Measurements from ENCODE around the gene NKAIN2.

Gene NKAIN2

GRCh38 chr6:124822721-124823120 lies 1019.1 kb downstream of the NKAIN2 start:
- Histone ChIP-seq H3K27ac (ENCODE audit: low read depth, low read length) (no peak overlapping the region), H2AFZ (ENCODE audit: low read length, unreplicated experiment) (no peak overlapping the region), H3K36me3 (ENCODE audit: insufficient read depth, low read length) (no peaks in the 10 kb centered on the region), H3K4me3 (ENCODE audit: low read depth, low read length) (no peak overlapping the region), H3K79me2 (ENCODE audit: control insufficient read depth, insufficient read depth, low read length, unreplicated experiment) (no peaks in the 10 kb centered on the region), H3K4me1 (ENCODE audit: control insufficient read depth, insufficient read depth, low read length, unreplicated experiment) (no peaks in the 10 kb centered on the region), H3K27me3 (ENCODE audit: insufficient read depth, low read length) (no peaks in the 10 kb centered on the region)

- H3K36me3 ChIP-seq (ENCODE audit: insufficient read depth, low read length): no peaks in the 10 kb centered on the region
- no peak overlapping the region for H3K4me3 ChIP-seq (ENCODE audit: low read depth, low read length)
- no peak overlapping the region for H3K27ac ChIP-seq (ENCODE audit: low read depth, low read length)
- H3K79me2 ChIP-seq (ENCODE audit: control insufficient read depth, insufficient read depth, low read length, unreplicated experiment): no peaks in the 10 kb centered on the region
- no peaks in the 10 kb centered on the region for H3K4me1 ChIP-seq (ENCODE audit: control insufficient read depth, insufficient read depth, low read length, unreplicated experiment)
- H2AFZ ChIP-seq (ENCODE audit: low read length, unreplicated experiment): no peak overlapping the region
- no peaks in the 10 kb centered on the region for H3K27me3 ChIP-seq (ENCODE audit: insufficient read depth, low read length)
Measured at GRCh38 chr6:124823240-124824111, 1019.8 kb downstream of the NKAIN2 start.

GRCh38 chr6:124825564-124825963 lies 1021.9 kb downstream of the NKAIN2 start:
- no peak overlapping the region for H3K4me3 ChIP-seq (ENCODE audit: low read depth, low read length)

DNA sequence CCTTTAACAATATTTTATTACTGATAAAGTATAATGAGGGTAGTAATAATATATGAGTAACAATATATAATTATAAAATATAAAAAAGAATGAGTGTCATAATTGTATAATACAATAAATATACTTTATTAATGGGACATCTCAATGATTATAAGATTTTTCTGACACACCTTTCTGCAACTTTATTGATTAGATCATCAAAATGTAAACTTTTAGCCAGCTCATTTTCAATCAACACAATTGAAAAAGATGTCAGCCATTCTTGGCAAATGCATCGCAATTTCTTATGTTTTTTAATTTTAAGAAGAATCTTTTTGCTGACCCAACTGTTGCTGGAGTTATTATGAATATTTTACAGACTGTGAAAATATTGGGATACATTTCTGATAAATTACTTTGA lies 1026.2 kb downstream of the NKAIN2 start:
- Histone ChIP-seq H2AFZ (ENCODE audit: low read length, unreplicated experiment) (no peak overlapping the region), H3K27me3 (ENCODE audit: insufficient read depth, low read length) (no peaks in the 10 kb centered on the region), H3K79me2 (ENCODE audit: control insufficient read depth, insufficient read depth, low read length, unreplicated experiment) (no peaks in the 10 kb centered on the region), H3K4me1 (ENCODE audit: control insufficient read depth, insufficient read depth, low read length, unreplicated experiment) (no peaks in the 10 kb centered on the region), H3K36me3 (ENCODE audit: insufficient read depth, low read length) (no peaks in the 10 kb centered on the region), H3K4me3 (ENCODE audit: low read depth, low read length) (no peak overlapping the region), H3K27ac (ENCODE audit: low read depth, low read length) (no peak overlapping the region)

More at GRCh38 chr6:124825564-124825963, 1021.9 kb downstream of the NKAIN2 start:
- H3K27me3 ChIP-seq (ENCODE audit: insufficient read depth, low read length): no peaks in the 10 kb centered on the region
- H3K4me1 ChIP-seq (ENCODE audit: control insufficient read depth, insufficient read depth, low read length, unreplicated experiment): no peaks in the 10 kb centered on the region
- H2AFZ ChIP-seq (ENCODE audit: low read length, unreplicated experiment): no peak overlapping the region
- no peaks in the 10 kb centered on the region for H3K36me3 ChIP-seq (ENCODE audit: insufficient read depth, low read length)
- H3K79me2 ChIP-seq (ENCODE audit: control insufficient read depth, insufficient read depth, low read length, unreplicated experiment): no peaks in the 10 kb centered on the region
- H3K27ac ChIP-seq (ENCODE audit: low read depth, low read length): no peak overlapping the region

GRCh38 chr6:124830506-124830905 lies 1026.8 kb downstream of the NKAIN2 start:
- H3K79me2 ChIP-seq (ENCODE audit: control insufficient read depth, insufficient read depth, low read length, unreplicated experiment): no peaks in the 10 kb centered on the region
- no peak overlapping the region for H3K27ac ChIP-seq (ENCODE audit: low read depth, low read length)
- H3K4me1 ChIP-seq (ENCODE audit: control insufficient read depth, insufficient read depth, low read length, unreplicated experiment): no peaks in the 10 kb centered on the region
- H2AFZ ChIP-seq (ENCODE audit: low read length, unreplicated experiment): no peak overlapping the region
- no peaks in the 10 kb centered on the region for H3K27me3 ChIP-seq (ENCODE audit: insufficient read depth, low read length)
- no peaks in the 10 kb centered on the region for H3K36me3 ChIP-seq (ENCODE audit: insufficient read depth, low read length)
- no peak overlapping the region for H3K4me3 ChIP-seq (ENCODE audit: low read depth, low read length)

DNA sequence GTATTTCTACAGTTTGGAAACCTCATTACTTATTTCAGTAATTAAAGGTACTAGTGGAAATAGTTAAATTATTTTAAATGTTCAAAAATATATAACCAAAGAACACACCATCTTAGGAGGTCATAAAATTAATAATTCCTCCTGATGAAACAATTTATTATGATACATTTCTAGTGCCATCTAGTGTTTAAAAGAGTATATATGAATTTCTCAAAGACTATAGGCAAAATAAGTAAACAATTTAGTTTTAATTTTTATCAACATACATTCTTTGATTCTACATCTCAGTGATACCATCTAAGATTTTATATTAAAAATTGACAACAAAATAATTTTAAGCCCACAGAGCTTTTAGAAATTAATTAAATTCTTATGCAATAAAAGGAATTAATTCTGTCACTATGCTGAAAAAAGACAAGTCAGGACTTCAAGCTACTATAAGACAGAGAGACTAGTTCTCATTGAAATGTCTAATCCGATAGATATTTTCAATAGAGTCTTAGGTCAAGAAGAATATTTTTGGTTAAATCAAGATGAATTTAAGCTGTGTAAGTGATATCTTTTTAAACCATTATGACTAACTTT lies 1050.8 kb downstream of the NKAIN2 start:
- no peaks in the 10 kb centered on the region for H3K27me3 ChIP-seq (ENCODE audit: insufficient read depth, low read length)
- H3K36me3 ChIP-seq (ENCODE audit: insufficient read depth, low read length): no peaks in the 10 kb centered on the region
- no peaks in the 10 kb centered on the region for H3K4me1 ChIP-seq (ENCODE audit: control insufficient read depth, insufficient read depth, low read length, unreplicated experiment)
- H3K27ac ChIP-seq (ENCODE audit: low read depth, low read length): no peak overlapping the region
- no peak overlapping the region for H2AFZ ChIP-seq (ENCODE audit: low read length, unreplicated experiment)
- no peak overlapping the region for H3K4me3 ChIP-seq (ENCODE audit: low read depth, low read length)
- H3K79me2 ChIP-seq (ENCODE audit: control insufficient read depth, insufficient read depth, low read length, unreplicated experiment): no peaks in the 10 kb centered on the region

GRCh38 chr6:124857746-124858145 lies 1054.1 kb downstream of the NKAIN2 start:
- no peaks in the 10 kb centered on the region for H3K27me3 ChIP-seq (ENCODE audit: insufficient read depth, low read length)
- no peak overlapping the region for H3K4me3 ChIP-seq (ENCODE audit: low read depth, low read length)
- H2AFZ ChIP-seq (ENCODE audit: low read length, unreplicated experiment): no peak overlapping the region
- H3K36me3 ChIP-seq (ENCODE audit: insufficient read depth, low read length): no peaks in the 10 kb centered on the region
- H3K27ac ChIP-seq (ENCODE audit: low read depth, low read length): no peak overlapping the region
- no peaks in the 10 kb centered on the region for H3K79me2 ChIP-seq (ENCODE audit: control insufficient read depth, insufficient read depth, low read length, unreplicated experiment)
- H3K4me1 ChIP-seq (ENCODE audit: control insufficient read depth, insufficient read depth, low read length, unreplicated experiment): no peaks in the 10 kb centered on the region

DNA sequence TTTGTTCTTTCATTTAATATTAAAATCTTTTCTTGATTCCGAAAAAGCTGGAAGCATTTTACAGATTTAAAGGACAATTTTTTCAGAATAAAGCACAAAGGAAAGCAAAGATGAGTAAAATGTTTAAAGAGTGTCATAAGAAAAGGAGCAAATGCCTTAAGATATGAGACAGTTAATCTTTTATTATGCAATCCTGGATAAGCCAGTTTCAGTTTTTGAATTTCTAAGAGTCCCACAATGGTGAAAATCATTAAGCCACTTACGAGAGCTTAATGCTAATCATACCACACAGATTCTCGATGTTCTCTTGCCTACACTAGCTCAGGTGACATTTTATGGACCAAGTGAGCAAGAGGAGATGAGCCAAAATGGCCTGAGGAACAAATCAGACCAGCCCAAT lies 1054.9 kb downstream of the NKAIN2 start:
- Histone ChIP-seq H2AFZ (ENCODE audit: low read length, unreplicated experiment) (no peak overlapping the region), H3K27me3 (ENCODE audit: insufficient read depth, low read length) (no peaks in the 10 kb centered on the region), H3K79me2 (ENCODE audit: control insufficient read depth, insufficient read depth, low read length, unreplicated experiment) (no peaks in the 10 kb centered on the region), H3K27ac (ENCODE audit: low read depth, low read length) (no peak overlapping the region), H3K4me3 (ENCODE audit: low read depth, low read length) (no peak overlapping the region), H3K4me1 (ENCODE audit: control insufficient read depth, insufficient read depth, low read length, unreplicated experiment) (no peaks in the 10 kb centered on the region), H3K36me3 (ENCODE audit: insufficient read depth, low read length) (no peaks in the 10 kb centered on the region)

DNA sequence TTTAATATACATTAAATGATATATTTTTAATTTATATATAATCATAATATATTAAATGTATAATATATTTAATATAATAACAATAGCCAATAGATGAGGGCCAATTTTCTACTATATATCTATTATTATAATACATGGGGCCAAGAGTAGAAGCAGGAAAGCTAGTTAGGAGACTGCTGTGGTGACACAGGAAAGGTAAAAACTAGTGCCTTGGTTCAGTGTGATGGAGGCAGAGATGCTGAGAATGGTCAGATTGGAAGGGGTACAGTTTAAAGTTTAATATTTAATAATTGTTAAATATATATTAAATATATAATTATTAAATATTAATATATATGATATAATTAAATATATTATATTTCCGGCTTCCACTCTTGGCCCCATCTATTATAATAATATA lies 1055.7 kb downstream of the NKAIN2 start:
- Histone ChIP-seq H3K27me3 (ENCODE audit: insufficient read depth, low read length) (no peaks in the 10 kb centered on the region), H2AFZ (ENCODE audit: low read length, unreplicated experiment) (no peak overlapping the region), H3K4me3 (ENCODE audit: low read depth, low read length) (no peak overlapping the region), H3K4me1 (ENCODE audit: control insufficient read depth, insufficient read depth, low read length, unreplicated experiment) (no peaks in the 10 kb centered on the region), H3K36me3 (ENCODE audit: insufficient read depth, low read length) (no peaks in the 10 kb centered on the region), H3K27ac (ENCODE audit: low read depth, low read length) (no peak overlapping the region), H3K79me2 (ENCODE audit: control insufficient read depth, insufficient read depth, low read length, unreplicated experiment) (no peaks in the 10 kb centered on the region)

DNA sequence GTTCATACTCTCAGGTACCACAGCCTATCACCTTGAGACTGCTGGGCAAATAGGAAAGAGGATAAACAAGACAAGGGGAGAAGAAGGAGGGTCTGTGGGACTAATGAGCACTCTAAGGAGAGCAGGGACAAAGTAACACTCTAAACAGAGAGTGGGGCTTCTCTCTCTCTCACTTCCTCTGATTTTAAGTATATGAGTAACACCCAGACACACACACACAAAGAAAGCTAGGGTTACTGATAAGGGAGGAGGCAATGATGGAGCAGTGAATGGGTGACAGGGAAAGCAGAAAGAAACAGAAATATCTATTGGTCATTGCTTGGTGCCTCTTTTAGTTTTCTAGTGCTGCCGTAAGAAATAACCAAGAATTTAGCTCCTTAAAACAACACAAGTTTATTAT lies 1062.4 kb downstream of the NKAIN2 start:
- H3K27ac ChIP-seq (ENCODE audit: low read depth, low read length): no peak overlapping the region
- H3K4me1 ChIP-seq (ENCODE audit: control insufficient read depth, insufficient read depth, low read length, unreplicated experiment): peaks cover 17% of the 10 kb centered on the region
- no peak overlapping the region for H3K4me3 ChIP-seq (ENCODE audit: low read depth, low read length)
- H3K36me3 ChIP-seq (ENCODE audit: insufficient read depth, low read length): no peaks in the 10 kb centered on the region
- H2AFZ ChIP-seq (ENCODE audit: low read length, unreplicated experiment): no peak overlapping the region
- H3K27me3 ChIP-seq (ENCODE audit: insufficient read depth, low read length): no peaks in the 10 kb centered on the region
- H3K79me2 ChIP-seq (ENCODE audit: control insufficient read depth, insufficient read depth, low read length, unreplicated experiment): no peaks in the 10 kb centered on the region

DNA sequence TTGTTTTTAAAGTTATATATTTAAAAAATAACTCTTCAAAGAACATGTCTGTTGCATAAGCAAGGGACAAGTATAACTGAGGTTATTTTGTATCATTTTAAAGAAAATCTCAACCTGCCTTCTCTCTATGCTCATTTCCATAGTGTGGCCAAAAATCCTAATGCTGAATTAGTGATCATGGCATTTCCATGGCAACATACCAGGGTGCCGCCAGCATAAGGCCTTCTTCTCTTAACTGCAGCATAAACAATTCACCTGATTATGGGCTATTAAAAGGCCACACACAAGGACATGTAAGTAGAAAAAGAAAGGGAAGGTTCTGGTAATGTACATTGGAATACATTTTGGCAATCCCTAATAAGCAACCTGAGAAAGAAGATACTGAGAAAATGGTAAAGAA lies 1063.5 kb downstream of the NKAIN2 start:
- no peaks in the 10 kb centered on the region for H3K27me3 ChIP-seq (ENCODE audit: insufficient read depth, low read length)
- H3K4me3 ChIP-seq (ENCODE audit: low read depth, low read length): no peak overlapping the region
- H2AFZ ChIP-seq (ENCODE audit: low read length, unreplicated experiment): no peak overlapping the region
- no peaks in the 10 kb centered on the region for H3K79me2 ChIP-seq (ENCODE audit: control insufficient read depth, insufficient read depth, low read length, unreplicated experiment)
- H3K4me1 ChIP-seq (ENCODE audit: control insufficient read depth, insufficient read depth, low read length, unreplicated experiment): peaks cover 21% of the 10 kb centered on the region
- no peak overlapping the region for H3K27ac ChIP-seq (ENCODE audit: low read depth, low read length)
- H3K36me3 ChIP-seq (ENCODE audit: insufficient read depth, low read length): no peaks in the 10 kb centered on the region

All from ACC112 (cell line).